Measurements from ENCODE around the gene NUDC. TPM values are rescaled to one million over a fixed set of nuclear protein-coding genes. Genes with fewer than 3 reads are reported as not detected.
A peak's percentile ranks its signal among the peaks of the same experiment; 100 is the strongest.

NUDC gene
- total and polyA plus RNA-seq, 5 experiments from 2014 or later = 46.6 to 131 (median 104) TPM

DNA sequence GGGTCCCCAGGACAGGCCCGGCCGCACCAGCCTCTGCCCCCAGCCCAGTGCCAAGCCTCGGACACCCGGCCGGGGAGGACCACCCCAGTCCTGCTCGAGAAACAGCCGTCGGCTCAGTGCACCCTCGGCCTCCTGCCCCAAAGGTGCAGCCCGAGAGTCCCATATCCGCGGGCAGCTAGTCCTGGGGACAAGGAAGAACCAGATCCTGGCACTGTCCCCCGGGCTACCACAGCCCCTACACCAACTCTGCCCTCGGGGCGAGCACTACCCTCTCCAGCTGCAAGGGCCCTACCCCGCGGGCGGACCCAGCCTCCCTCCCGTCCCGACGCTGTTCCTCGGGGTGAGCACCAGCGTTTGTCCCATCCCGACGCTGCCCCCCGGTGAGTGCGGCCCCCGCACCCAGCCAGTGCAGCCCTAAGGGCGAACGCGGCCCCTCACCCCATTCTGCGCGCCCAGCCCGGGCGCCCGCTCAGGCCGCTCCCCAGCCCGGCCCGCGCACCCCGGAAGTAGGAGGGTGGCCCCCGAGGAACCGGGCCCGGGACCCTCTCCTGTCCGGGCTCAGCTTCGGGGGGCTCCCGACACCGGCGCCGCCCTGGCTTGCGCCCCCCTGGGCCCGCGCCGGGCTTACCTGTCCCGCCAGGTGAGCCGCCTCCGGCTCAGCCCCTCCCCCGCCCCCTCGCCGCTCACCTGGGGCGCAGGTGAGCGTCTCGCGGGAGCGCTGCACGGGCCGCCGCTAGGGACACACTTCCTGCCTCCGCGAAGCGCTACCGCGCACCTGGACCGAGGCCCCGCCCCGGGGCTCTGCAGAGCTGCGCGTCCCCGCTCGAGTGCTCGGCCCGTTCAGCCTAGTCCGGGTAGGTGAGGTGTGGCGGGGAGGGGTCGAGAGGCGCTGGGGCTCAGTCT lies 38.4 kb downstream of the NUDC start, which contains the start of gene KDF1:
Gene KDF1 (minus strand): TSS at position 747 of the 903 bp plus-strand sequence. CDS start 8,088 bp downstream, outside the sequence.
- Mint-ChIP-seq H3K27ac (peak within 1 kb of the TSS in 9 of 10 donors; percentile 19 to 91 (median 75)), H3K27me3 (peaks cover 1 to 29% (median 16%) of the 10 kb centered on the region in 5 donors)
- POLR2A ChIA-PET = interaction anchor here (0.7 to 1.1 kb wide), 4 partner anchors 13 to 79 kb away, joined by 3 to 5 read pairs (median 4); partner anchors contain the start of gene NUDC

DNA sequence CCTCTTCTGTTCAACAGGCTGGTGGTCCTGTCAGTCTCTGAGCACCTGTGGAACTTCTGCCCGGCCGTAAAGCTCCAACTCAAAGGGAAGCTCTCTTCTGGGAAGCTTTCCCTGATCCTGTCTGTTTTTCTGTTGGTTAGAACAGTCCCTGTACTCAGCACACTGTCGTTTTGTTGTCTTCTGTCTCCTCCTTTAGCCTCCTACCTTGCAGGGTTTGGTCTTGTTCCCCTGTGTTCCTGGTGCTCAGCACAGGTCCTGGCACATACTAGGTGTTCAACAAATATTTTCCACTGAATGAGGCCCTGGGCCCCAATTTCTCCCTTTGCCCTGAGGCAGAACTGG lies 39.1 kb downstream of the NUDC start:
- peak overlapping the region in 9 of 10 donors; percentile 19 to 91 (median 75) for H3K27ac Mint-ChIP-seq
- DNase-seq = no peak
- H3K4me3 Mint-ChIP-seq = peak overlapping the region; percentile 74 to 90 (median 85)
- H3K36me3 Mint-ChIP-seq = peaks cover 0 to 5% (median under 1%) of the 10 kb centered on the region in 3 donors
- H3K27me3 Mint-ChIP-seq = peaks cover 2 to 29% (median 16%) of the 10 kb centered on the region in 5 donors
- POLR2A ChIA-PET = interaction anchor here (0.8 to 1.0 kb wide), 2 partner anchors 13 to 37 kb away, joined by 3 to 5 read pairs; no protein-coding TSS in a partner anchor
- ATAC-seq = peak in 1 of 2 donors; percentile 9
- peaks cover 3 to 12% (median 9%) of the 10 kb centered on the region in 4 donors for H3K4me1 Mint-ChIP-seq
- H3K9me3 Mint-ChIP-seq = no peaks in the 10 kb centered on the region

More for the DNA sequence above, 38.4 kb downstream of the NUDC start, which contains the start of gene KDF1:
- Mint-ChIP-seq H3K9me3 (no peaks in the 10 kb centered on the region), H3K4me1 (peaks cover 3 to 12% (median 9%) of the 10 kb centered on the region in 4 donors), H3K4me3 (peak within 1 kb of the TSS; percentile 74 to 90 (median 85)), H3K36me3 (peaks cover 0 to 5% (median 3%) of the 10 kb centered on the region in 3 donors)
- ATAC-seq (peak; percentile 93 to 96), DNase-seq (peak; percentile 44 to 80 (median 60))

DNA sequence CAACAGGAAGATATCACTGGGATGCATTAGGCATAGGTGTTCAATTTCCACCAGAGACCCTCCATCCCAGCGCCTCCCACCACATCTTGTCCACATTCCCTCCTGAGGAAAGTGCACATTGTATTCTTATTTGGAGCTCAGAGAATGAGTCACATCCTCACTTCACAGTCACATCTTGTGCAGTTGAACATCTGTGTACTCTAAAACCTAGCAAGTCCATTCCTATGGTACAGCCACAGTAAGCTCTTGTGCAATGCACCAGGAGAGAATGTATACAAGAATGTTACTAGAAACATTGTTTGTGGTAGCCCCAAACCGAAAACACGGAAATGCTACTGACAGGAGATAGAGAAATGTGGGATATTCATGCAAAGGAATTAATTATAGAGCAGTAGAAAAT lies 40.3 kb downstream of the NUDC start:
- Mint-ChIP-seq H3K27ac (peak overlapping the region in 1 of 10 donors; percentile 9), H3K27me3 (peaks cover 5 to 41% (median 24%) of the 10 kb centered on the region in 5 donors), H3K4me3 (peak overlapping the region in 4 of 10 donors; percentile 3 to 90 (median 44)), H3K9me3 (no peaks in the 10 kb centered on the region), H3K36me3 (no peaks in the 10 kb centered on the region), H3K4me1 (peaks cover 3 to 12% (median 9%) of the 10 kb centered on the region in 4 donors)
- POLR2A ChIA-PET = no interaction called here
- ATAC-seq (no peak), DNase-seq (no peak)

DNA sequence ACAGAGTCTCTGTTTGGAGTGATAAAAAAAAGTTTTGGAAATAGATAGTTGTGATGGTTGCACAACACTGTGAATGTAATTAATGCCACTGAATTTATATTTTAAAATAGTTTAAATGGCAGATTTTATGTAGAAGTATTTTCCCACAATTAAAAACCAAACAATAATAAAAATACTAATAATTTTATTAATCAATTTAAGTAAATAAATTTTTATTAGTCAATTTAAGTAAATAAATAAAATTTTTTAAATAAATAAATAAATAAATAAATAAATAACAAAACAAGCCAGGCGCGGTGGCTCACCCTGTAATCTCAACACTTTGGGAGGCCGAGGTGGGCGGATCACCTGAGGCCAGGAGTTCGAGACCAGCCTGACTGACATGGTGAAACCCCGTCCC lies 43.7 kb downstream of the NUDC start:
- POLR2A ChIA-PET = no interaction called here
- Mint-ChIP-seq H3K27ac (peak overlapping the region in 1 of 10 donors; percentile 34), H3K9me3 (peaks cover 0 to 2% (median 0%) of the 10 kb centered on the region in 9 donors), H3K27me3 (peaks cover 7 to 56% (median 33%) of the 10 kb centered on the region in 5 donors), H3K4me3 (no peak overlapping the region), H3K36me3 (no peaks in the 10 kb centered on the region), H3K4me1 (peaks cover 3 to 7% (median 7%) of the 10 kb centered on the region in 4 donors)
- DNase-seq (no peak), ATAC-seq (no peak)

DNA sequence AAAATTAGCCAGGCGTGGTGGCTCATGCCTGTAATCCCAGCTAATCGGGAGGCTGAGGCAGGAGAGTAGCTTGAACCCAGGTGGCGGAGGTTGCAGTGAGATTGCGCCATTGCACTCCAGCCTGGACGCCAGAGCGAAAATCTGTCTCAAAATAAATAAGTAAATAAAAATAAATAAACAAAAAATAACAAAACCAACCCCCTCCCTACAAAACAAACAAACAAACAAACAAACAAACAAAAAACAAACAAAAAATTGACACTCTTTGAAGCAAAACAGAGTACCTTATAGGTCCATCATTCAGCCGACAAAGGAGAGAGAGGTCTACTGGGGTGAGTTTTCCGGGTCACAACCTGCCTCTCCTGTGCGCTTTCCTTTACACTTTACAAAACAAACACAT lies 44.1 kb downstream of the NUDC start:
- ATAC-seq = no peak
- Mint-ChIP-seq H3K36me3 (no peaks in the 10 kb centered on the region), H3K4me1 (peaks cover 3 to 4% (median 3%) of the 10 kb centered on the region in 4 donors), H3K27ac (no peak overlapping the region), H3K4me3 (no peak overlapping the region), H3K9me3 (peaks cover 0 to 2% (median 0%) of the 10 kb centered on the region in 9 donors), H3K27me3 (peaks cover 7 to 60% (median 35%) of the 10 kb centered on the region in 5 donors)
- no peak for DNase-seq
- POLR2A ChIA-PET = interaction anchor here (0.6 kb wide), 1 partner anchor 71 kb away, joined by 4 read pairs; no protein-coding TSS in a partner anchor

DNA sequence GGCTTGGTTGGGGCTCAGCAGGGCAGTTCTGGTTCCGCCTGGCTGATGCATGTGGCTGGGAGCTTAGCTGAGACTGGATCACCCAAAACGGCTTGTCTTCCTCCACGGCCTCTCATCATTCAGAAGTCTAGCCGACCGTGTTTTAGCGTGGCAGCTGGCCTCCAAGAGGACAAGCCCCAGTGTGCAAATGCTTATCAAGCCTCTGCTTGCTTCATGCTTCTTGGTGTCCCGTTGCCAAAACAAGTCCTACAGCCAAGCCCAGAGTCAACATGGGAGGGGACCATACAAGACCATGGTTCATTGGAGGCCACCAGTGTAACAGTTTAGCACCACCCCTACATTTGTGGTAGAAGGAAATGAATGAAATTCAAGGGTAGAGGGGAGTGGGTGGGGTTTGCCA lies 49.3 kb downstream of the NUDC start:
- peaks cover 0 to 5% (median 0%) of the 10 kb centered on the region in 4 donors for H3K4me1 Mint-ChIP-seq
- ATAC-seq (no peak), DNase-seq (no peak)
- H3K4me3 Mint-ChIP-seq = no peak overlapping the region
- no peak overlapping the region for H3K27ac Mint-ChIP-seq
- H3K27me3 Mint-ChIP-seq = peaks cover 4 to 30% (median 17%) of the 10 kb centered on the region in 5 donors
- POLR2A ChIA-PET = no interaction called here
- no peaks in the 10 kb centered on the region for H3K36me3 Mint-ChIP-seq
- peaks cover 0 to 2% (median 0%) of the 10 kb centered on the region in 9 donors for H3K9me3 Mint-ChIP-seq

DNA sequence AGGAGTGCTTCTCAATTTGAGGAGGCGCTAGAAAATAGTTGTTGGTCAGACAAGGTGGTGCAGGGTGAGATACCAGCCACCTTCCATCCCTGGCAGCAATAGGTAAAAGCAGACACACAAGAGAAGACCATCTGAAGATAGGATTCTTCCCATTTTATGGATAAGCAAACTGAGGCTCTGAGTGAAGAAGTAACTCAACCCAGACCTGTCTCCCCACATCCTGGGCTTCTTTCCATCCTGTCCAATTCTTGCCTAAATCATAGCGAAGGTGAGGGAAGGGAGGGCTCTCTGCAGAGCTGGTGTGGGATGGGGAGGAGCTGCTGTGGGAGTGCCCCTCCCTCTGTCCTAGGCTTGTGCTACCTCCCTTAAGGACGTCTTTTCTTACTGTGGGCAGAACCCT lies 50.0 kb downstream of the NUDC start:
- Mint-ChIP-seq H3K4me1 (peaks cover 0 to 5% (median 0%) of the 10 kb centered on the region in 4 donors), H3K27me3 (peaks cover 2 to 26% (median 13%) of the 10 kb centered on the region in 5 donors), H3K4me3 (no peak overlapping the region), H3K27ac (no peak overlapping the region), H3K36me3 (no peaks in the 10 kb centered on the region), H3K9me3 (peaks cover 0 to 2% (median 0%) of the 10 kb centered on the region in 9 donors)
- DNase-seq (no peak), ATAC-seq (no peak)
- POLR2A ChIA-PET = no interaction called here

DNA sequence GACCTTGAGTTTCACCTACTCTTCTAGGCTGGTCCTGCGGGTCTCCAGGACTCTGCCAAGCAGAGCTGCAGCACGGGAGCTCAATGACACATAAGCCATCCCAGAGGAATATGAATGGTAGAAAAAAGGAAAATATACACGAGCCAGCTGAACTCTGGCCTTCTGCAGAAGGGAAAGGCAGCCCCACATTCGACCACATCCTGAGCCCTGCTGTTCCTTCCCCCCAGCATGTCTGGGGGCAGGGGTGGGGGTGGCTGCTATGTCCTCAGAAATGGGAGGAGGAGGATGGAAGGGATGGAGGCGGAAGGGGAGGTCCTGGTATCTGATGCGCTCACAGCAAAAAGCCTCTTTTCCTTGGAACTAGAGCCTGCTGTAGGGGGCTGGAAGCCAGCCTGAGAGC lies 50.8 kb downstream of the NUDC start:
- Mint-ChIP-seq H3K4me3 (no peak overlapping the region), H3K9me3 (peaks cover 0 to 2% (median 0%) of the 10 kb centered on the region in 9 donors), H3K27me3 (peaks cover 1 to 21% (median 10%) of the 10 kb centered on the region in 5 donors), H3K4me1 (peaks cover 0 to 5% (median 0%) of the 10 kb centered on the region in 4 donors), H3K27ac (peak overlapping the region in 1 of 10 donors; percentile 15), H3K36me3 (no peaks in the 10 kb centered on the region)
- ATAC-seq (no peak), DNase-seq (no peak)
- POLR2A ChIA-PET = no interaction called here

DNA sequence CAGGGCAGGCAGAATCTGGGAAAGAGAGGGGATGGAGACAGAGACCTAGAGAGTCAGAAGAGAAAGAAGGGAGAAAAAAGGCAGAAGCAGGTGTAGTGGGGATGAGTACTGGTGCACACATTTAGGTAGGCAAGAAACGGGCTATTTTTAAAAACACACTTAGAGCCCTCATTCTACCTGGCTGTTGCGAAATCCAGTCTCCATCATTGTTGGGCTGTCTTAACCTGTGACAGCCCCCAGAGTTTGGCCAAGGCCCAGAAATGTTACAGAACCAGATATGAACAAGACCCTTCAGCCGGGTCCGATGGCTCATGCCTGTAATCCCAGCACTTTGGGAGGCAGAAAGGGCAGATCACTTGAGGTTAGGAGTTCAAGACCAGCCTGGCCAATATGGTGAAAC lies 51.3 kb downstream of the NUDC start:
- DNase-seq (no peak), ATAC-seq (no peak)
- H3K4me1 Mint-ChIP-seq = peaks cover 0 to 5% (median 0%) of the 10 kb centered on the region in 4 donors
- H3K27ac Mint-ChIP-seq = peak overlapping the region in 1 of 10 donors; percentile 15
- H3K9me3 Mint-ChIP-seq = peaks cover 0 to 2% (median 0%) of the 10 kb centered on the region in 9 donors
- no peaks in the 10 kb centered on the region for H3K36me3 Mint-ChIP-seq
- H3K4me3 Mint-ChIP-seq = no peak overlapping the region
- peaks cover 1 to 19% (median 10%) of the 10 kb centered on the region in 5 donors for H3K27me3 Mint-ChIP-seq
- POLR2A ChIA-PET = interaction anchor here (1.1 kb wide), 1 partner anchor 12 kb away, joined by 3 read pairs; no protein-coding TSS in a partner anchor

DNA sequence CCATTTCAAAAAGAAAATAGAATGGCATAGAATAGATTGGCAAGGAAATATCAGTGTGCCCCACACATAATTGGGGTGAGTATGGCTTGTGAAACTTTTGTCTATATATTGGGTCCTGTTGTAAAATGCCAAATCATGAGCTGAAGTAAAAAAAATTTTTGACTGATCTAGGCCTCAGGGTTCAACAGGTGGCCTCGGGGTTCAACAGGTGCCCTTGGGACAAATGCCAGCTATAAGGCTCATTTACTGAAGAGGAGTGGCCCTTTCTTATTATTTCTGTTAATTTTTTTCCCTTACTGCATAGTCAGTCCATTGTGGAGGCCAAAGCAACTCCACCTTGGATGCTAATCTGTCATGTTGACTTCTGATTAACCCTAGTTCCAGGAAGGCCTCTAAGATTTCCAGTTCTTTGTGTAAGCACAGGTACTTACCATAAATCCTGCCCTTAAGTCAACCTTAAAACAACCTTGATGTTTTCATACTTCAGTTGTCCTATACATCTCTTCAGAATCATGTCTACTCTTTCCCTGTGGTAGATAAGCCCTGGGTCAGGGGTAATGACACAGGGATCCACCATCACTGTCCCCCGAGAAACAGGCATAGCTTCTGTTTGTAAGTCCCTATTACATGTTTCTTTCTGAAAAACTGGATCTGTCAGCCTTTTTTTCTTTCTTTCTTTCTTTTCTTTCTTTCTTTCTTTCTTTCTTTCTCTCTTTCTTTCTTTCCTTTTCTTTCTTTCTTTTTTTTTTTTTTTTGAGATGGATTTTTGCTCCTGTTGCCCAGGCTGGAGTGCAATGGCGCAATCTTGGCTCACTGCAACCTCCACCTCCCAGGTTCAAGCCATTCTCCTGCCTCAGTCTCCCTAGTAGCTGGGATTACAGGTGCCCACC lies 55.3 kb downstream of the NUDC start:
- peaks cover 0 to 3% (median 0%) of the 10 kb centered on the region in 4 donors for H3K4me1 Mint-ChIP-seq
- no peaks in the 10 kb centered on the region for H3K9me3 Mint-ChIP-seq
- H3K36me3 Mint-ChIP-seq = no peaks in the 10 kb centered on the region
- H3K4me3 Mint-ChIP-seq = no peak overlapping the region
- no peak overlapping the region for H3K27ac Mint-ChIP-seq
- no peak for ATAC-seq
- DNase-seq = no peak
- POLR2A ChIA-PET = no interaction called here
- peaks cover 6 to 11% (median 8%) of the 10 kb centered on the region in 5 donors for H3K27me3 Mint-ChIP-seq

DNA sequence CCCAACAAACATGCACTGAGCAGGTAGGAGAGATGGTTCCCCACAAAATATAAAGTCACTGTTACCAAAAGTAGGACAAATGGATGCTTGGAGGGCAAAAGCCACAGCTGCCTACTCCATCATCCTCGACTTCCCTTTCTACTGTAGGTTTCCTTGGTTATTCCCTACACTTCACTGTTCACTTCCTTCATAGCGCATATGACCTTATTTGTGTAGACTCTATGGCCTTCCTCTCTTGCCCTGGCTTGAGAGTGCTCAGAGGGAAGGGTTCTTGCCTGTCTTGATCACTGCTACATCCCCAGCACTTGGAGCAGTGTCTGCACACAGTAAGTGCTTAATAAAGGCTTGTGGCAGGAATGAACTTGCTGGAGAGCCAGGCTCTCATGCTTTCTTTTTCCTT lies 57.4 kb downstream of the NUDC start:
- no peak for DNase-seq
- Mint-ChIP-seq H3K4me3 (no peak overlapping the region), H3K9me3 (no peaks in the 10 kb centered on the region), H3K27ac (no peak overlapping the region), H3K4me1 (no peaks in the 10 kb centered on the region), H3K27me3 (peaks cover 8 to 16% (median 13%) of the 10 kb centered on the region in 5 donors), H3K36me3 (no peaks in the 10 kb centered on the region)
- ATAC-seq = no peak
- POLR2A ChIA-PET = interaction anchor here (0.6 kb wide), 1 partner anchor 164 kb away, joined by 4 read pairs; no protein-coding TSS in a partner anchor

Data from naive thymus-derived CD8-positive, alpha-beta T cell (primary cell).